PC-3 (cell line): Measurements from ENCODE around the gene VSIG2.

Source experiments
- CTCF ChIP-seq: fragments of 300-600 bp; sonication (generic); conservative IDR thresholded peaks from 2 replicates; pipeline ENCODE4 v1.5.1; 2017; ENCODE audit warnings: antibody characterized with exemption, low read depth, mild to moderate bottlenecking, low read length
- EZH2 ChIP-seq: fragments of 300-600 bp; sonication (generic); IDR thresholded peaks from one replicate; pipeline ENCODE4 v1.6.1; 2017; ENCODE audit warnings: antibody characterized with exemption, mild to moderate bottlenecking, low read length; ENCODE audit not compliant: unreplicated experiment

GRCh38 chr11:124769806-124770774 lies 18.0 kb upstream of the VSIG2 start:
- TF ChIP-seq CTCF (no peak), EZH2 (no peak)
